NT2/D1 (cell line): ENCODE results near the gene MIA2.

Experiments
- SUZ12 ChIP-seq: IDR thresholded peaks from 2 replicates; pipeline ENCODE4 v1.6.1; 2011; ENCODE audit not compliant: insufficient read length, insufficient read depth; ENCODE audit errors: extremely low read depth
- YY1 ChIP-seq: IDR thresholded peaks from 2 replicates; pipeline ENCODE4 v1.6.1; 2011; ENCODE audit not compliant: insufficient read length, insufficient read depth
- ZNF274 ChIP-seq: IDR thresholded peaks from 2 replicates; pipeline ENCODE4 v1.6.1; 2011; ENCODE audit warnings: mild to moderate bottlenecking, low read depth, low read length

- no peak for TF ChIP-seq YY1
- TF ChIP-seq ZNF274, result no peak
- no peak for TF ChIP-seq SUZ12
Measured at GRCh38 chr14:39275395-39275794, 41.7 kb downstream of the MIA2 start.
